Forelimb muscle (tissue), 1 donor: Measurements from ENCODE around the gene TAF1L. TPM values are rescaled to one million over a fixed set of nuclear protein-coding genes. Genes with fewer than 3 reads are reported as not detected.
"Not testable (repeated sequence)": the region's sequence is repeated elsewhere in the genome, so short reads cannot be mapped to it uniquely, and the experiment has no call there.

ENCODE experiments used
- DNase-seq: peaks from one replicate; pipeline ENCODE4 v3.0.0-alpha.2; 2013; ENCODE audit warnings: low read depth
- polyA plus RNA-seq: library from polyadenylated mRNA; unstranded; fragments of 120-200 nt; gene quantifications from one replicate; pipeline ENCODE4 v1.2.1, GENCODE V29; 2013; ENCODE audit not compliant: insufficient read length

TAF1L gene
- polyA plus RNA-seq: 0.03 TPM

- no peak for DNase-seq
Observed at GRCh38 chr9:32635362-32635761, at the start of gene TAF1L. TAF1L (minus strand) TSS chr9:32635669; CDS start chr9:32635579, 90 bp downstream.

GRCh38 chr9:32681751-32682150 is 46.3 kb upstream of the TAF1L start:
- no peak for DNase-seq

GRCh38 chr9:32677931-32678330 is 42.5 kb upstream of the TAF1L start:
- DNase-seq: no peak

- no peak for DNase-seq
Observed at GRCh38 chr9:32672469-32672868, 37.0 kb upstream of the TAF1L start.

GRCh38 chr9:32671333-32671732 is 35.9 kb upstream of the TAF1L start:
- DNase-seq: no peak

- no peak for DNase-seq
Observed at GRCh38 chr9:32665101-32665500, 29.6 kb upstream of the TAF1L start.

GRCh38 chr9:32663741-32664140 is 28.3 kb upstream of the TAF1L start:
- DNase-seq: no peak

GRCh38 chr9:32647671-32648070 is 12.2 kb upstream of the TAF1L start:
- DNase-seq: peak; percentile 28

GRCh38 chr9:32644698-32645097 is 9.2 kb upstream of the TAF1L start:
- DNase-seq: no peak

GRCh38 chr9:32633151-32633550 is 2.3 kb downstream of the TAF1L start:
- not testable (repeated sequence) for DNase-seq

- no peak for DNase-seq
Observed at GRCh38 chr9:32631991-32632390, 3.5 kb downstream of the TAF1L start.

GRCh38 chr9:32627394-32627954 is 8.0 kb downstream of the TAF1L start:
- no peak for DNase-seq

- DNase-seq: no peak
Observed at GRCh38 chr9:32625320-32625719, 10.1 kb downstream of the TAF1L start.

- DNase-seq: no peak
Observed at GRCh38 chr9:32622948-32623347, 12.5 kb downstream of the TAF1L start.

GRCh38 chr9:32618261-32618660 is 17.2 kb downstream of the TAF1L start:
- no peak for DNase-seq

GRCh38 chr9:32606811-32607210 is 28.7 kb downstream of the TAF1L start:
- no peak for DNase-seq

- no peak for DNase-seq
Observed at GRCh38 chr9:32603914-32604852, 31.3 kb downstream of the TAF1L start.

GRCh38 chr9:32599021-32599420 is 36.4 kb downstream of the TAF1L start:
- DNase-seq: not testable (repeated sequence)

GRCh38 chr9:32596936-32597335 is 38.5 kb downstream of the TAF1L start:
- no peak for DNase-seq

- no peak for DNase-seq
Observed at GRCh38 chr9:32596096-32596865, 39.2 kb downstream of the TAF1L start.

GRCh38 chr9:32590898-32591297 is 44.6 kb downstream of the TAF1L start:
- no peak for DNase-seq

GRCh38 chr9:32590476-32590875 is 45.0 kb downstream of the TAF1L start:
- no peak for DNase-seq
